Measurements from ENCODE around the gene EMC6. TPM values are rescaled to one million over a fixed set of nuclear protein-coding genes. Genes with fewer than 3 reads are reported as not detected.

The EMC6 gene
- total RNA-seq, 1 experiment from 2014 or later = 36.8 TPM

GRCh38 chr17:3656353-3656752, 12.3 kb upstream of the EMC6 start:
- no peaks in the 10 kb centered on the region for H3K4me1 ChIP-seq
- H3K9me3 Mint-ChIP-seq (ENCODE audit: unreplicated experiment) = no peaks in the 10 kb centered on the region
- BruUV-seq (replicated peaks) = no TSS peak
- DNase-seq = no peak
- peak overlapping the region; percentile 70 for H3K27ac Mint-ChIP-seq (ENCODE audit: unreplicated experiment)
- H3K4me3 Mint-ChIP-seq (ENCODE audit: unreplicated experiment) = no peak overlapping the region
- no peaks in the 10 kb centered on the region for H3K9me3 ChIP-seq
- POLR2A ChIA-PET = no interaction called here
- no peaks in the 10 kb centered on the region for H3K27me3 Mint-ChIP-seq (ENCODE audit: insufficient read depth, unreplicated experiment)
- H3K27me3 ChIP-seq (replicated peaks; ENCODE audit: control insufficient read depth, insufficient read depth, low read length) = no peaks in the 10 kb centered on the region
- H3K36me3 Mint-ChIP-seq (ENCODE audit: insufficient read depth, unreplicated experiment) = peaks cover 13% of the 10 kb centered on the region
- CTCF ChIA-PET = no interaction called here
- no peak for TF ChIP-seq CTCF (IDR thresholded peaks at IDR 0.05; ENCODE audit: insufficient read depth in 1 of 2, low read depth in 1 of 2, low read length in 1 of 2, severe bottlenecking in 1 of 2, unreplicated experiment in 1 of 2)
- no peak overlapping the region for H3K4me3 ChIP-seq (ENCODE audit: low read depth, low read length)
- intact Hi-C loops (cut with micrococcal nuclease; ENCODE audit: unreplicated experiment) = no loop called here
- no peaks in the 10 kb centered on the region; the same call in 1 of the 2 replicates for H3K36me3 ChIP-seq (ENCODE audit: control insufficient read depth, insufficient read depth, low read length)
- H3K4me1 Mint-ChIP-seq (ENCODE audit: low read depth, unreplicated experiment) = no peaks in the 10 kb centered on the region

GRCh38 chr17:3656755-3657587, 11.6 kb upstream of the EMC6 start:
- Mint-ChIP-seq H3K27me3 (ENCODE audit: insufficient read depth, unreplicated experiment) (no peaks in the 10 kb centered on the region), H3K4me1 (ENCODE audit: low read depth, unreplicated experiment) (no peaks in the 10 kb centered on the region), H3K4me3 (ENCODE audit: unreplicated experiment) (no peak overlapping the region), H3K27ac (ENCODE audit: unreplicated experiment) (peak overlapping the region; percentile 70), H3K9me3 (ENCODE audit: unreplicated experiment) (no peaks in the 10 kb centered on the region), H3K36me3 (ENCODE audit: insufficient read depth, unreplicated experiment) (peaks cover 14% of the 10 kb centered on the region)
- CTCF ChIA-PET = no interaction called here
- Histone ChIP-seq H3K4me1 (no peaks in the 10 kb centered on the region), H3K36me3 (ENCODE audit: control insufficient read depth, insufficient read depth, low read length) (no peaks in the 10 kb centered on the region; the same call in 1 of the 2 replicates), H3K9me3 (no peaks in the 10 kb centered on the region), H3K27me3 (replicated peaks; ENCODE audit: control insufficient read depth, insufficient read depth, low read length) (no peaks in the 10 kb centered on the region), H3K4me3 (ENCODE audit: low read depth, low read length) (no peak overlapping the region)
- intact Hi-C loops (cut with micrococcal nuclease; ENCODE audit: unreplicated experiment) = no loop called here
- TF ChIP-seq CTCF (IDR thresholded peaks at IDR 0.05; ENCODE audit: insufficient read depth in 1 of 2, low read depth in 1 of 2, low read length in 1 of 2, severe bottlenecking in 1 of 2, unreplicated experiment in 1 of 2) = no peak
- no TSS peak for BruUV-seq (replicated peaks)
- no peak for DNase-seq
- POLR2A ChIA-PET = no interaction called here

- H3K4me1 Mint-ChIP-seq (ENCODE audit: low read depth, unreplicated experiment) = no peaks in the 10 kb centered on the region
- no peak for TF ChIP-seq CTCF (IDR thresholded peaks at IDR 0.05; ENCODE audit: insufficient read depth in 1 of 2, low read depth in 1 of 2, low read length in 1 of 2, severe bottlenecking in 1 of 2, unreplicated experiment in 1 of 2)
- H3K4me3 Mint-ChIP-seq (ENCODE audit: unreplicated experiment) = no peak overlapping the region
- BruUV-seq (replicated peaks) = no TSS peak
- peaks cover 14% of the 10 kb centered on the region for H3K36me3 Mint-ChIP-seq (ENCODE audit: insufficient read depth, unreplicated experiment)
- Histone ChIP-seq H3K9me3 (no peaks in the 10 kb centered on the region), H3K4me3 (ENCODE audit: low read depth, low read length) (no peak overlapping the region), H3K36me3 (ENCODE audit: control insufficient read depth, insufficient read depth, low read length) (no peaks in the 10 kb centered on the region; the same call in 1 of the 2 replicates), H3K4me1 (no peaks in the 10 kb centered on the region), H3K27me3 (replicated peaks; ENCODE audit: control insufficient read depth, insufficient read depth, low read length) (no peaks in the 10 kb centered on the region)
- no peak for DNase-seq
- POLR2A ChIA-PET = no interaction called here
- H3K9me3 Mint-ChIP-seq (ENCODE audit: unreplicated experiment) = no peaks in the 10 kb centered on the region
- no peak overlapping the region for H3K27ac Mint-ChIP-seq (ENCODE audit: unreplicated experiment)
- intact Hi-C loops (cut with micrococcal nuclease; ENCODE audit: unreplicated experiment) = no loop called here
- CTCF ChIA-PET = no interaction called here
- no peaks in the 10 kb centered on the region for H3K27me3 Mint-ChIP-seq (ENCODE audit: insufficient read depth, unreplicated experiment)
Observed at GRCh38 chr17:3657588-3657869, 11.1 kb upstream of the EMC6 start.

Measured in Caco-2 (cell line).